Bronchus fibroblast of lung (primary cell): ENCODE results near the gene ANKRD63. TPM values are rescaled to one million over a fixed set of nuclear protein-coding genes. Genes with fewer than 3 reads are reported as not detected.

ENCODE experiments used
- total RNA-seq: library from RNA; depleted of rRNA; stranded (reverse); fragments of >200 nt; gene quantifications from 2 replicates; pipeline ENCODE4 v1.2.3, GENCODE V29; 2015

The ANKRD63 gene
- total RNA-seq = not detected in 2 replicates

DNA sequence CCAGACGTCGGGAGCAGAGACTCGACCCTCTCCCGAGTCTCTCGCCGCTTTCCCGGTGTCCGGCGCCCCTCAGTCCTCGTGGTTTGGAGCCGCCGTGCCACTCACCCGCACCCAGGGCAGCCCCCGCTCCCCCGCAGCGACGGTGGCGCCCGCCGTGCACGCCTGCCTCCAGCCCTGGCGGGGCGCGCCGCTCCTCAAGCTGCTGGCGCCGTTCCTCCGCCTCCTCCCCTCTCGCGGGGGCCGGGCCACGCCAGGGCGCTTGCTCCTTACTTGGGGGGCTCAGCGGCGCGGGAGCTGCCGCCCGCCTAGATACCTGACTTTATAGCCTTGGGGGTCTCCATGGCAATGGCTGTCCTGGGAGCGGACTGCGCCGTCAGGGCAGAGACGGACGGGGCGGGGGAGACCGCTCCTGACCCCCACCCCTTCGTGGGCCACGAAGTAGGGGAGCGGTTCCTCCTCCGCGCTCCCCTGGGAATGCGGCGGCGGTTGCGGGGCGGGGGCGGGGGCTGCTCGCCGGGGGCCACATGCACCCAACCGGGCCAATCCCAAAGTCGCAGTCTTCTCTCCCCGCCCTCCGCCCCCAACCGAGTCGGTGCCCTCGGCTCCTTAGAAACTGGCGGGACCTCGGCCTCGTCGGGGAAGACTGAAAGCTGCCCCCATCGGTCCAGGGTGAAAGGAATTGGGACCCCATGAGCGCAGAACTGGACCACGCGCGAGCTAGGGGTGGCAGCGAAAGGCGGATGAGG, at the start of gene ANKRD63:
TSS of gene ANKRD63 (minus strand) at position 196 of the 746 bp plus-strand sequence. CDS start 478 bp downstream, outside the sequence.

DNA sequence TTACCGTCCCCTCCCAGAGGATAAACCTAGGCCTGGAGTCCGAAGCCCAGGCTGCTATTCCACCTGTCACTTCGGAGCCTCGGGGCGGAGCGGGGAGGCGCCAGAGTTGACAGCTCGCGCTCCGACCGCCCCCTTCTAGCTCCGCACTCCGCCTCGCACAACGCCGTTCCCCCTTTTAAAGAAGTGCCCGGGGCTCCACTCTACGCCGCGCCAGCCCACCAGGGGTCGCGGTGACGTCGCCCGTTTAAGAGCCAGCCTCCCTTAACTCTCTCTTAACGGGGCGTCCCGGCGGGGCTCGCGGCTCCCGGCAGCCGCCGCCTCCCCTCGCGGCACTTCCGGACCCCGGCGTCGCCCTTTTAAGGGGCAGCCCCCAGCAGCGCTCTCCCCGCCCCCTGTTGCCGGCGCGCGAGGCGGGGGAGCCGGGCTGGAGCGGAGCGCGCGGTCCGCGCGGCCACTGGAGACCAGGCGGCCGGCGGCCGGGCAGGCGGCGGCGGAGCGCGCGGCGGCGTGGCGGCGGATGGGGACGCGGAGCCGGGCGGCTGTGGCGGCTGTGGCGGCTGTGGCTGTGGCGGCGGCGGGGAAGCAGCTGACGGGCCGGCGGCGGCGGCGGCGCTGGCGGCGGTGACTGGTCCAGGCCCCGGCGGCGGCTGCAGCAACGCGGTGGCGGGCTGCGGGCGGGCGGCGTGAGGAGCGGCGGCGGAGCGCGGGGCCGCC, 40.5 kb upstream of the ANKRD63 start, which contains the start of gene INAFM2:
TSS of gene INAFM2 (plus strand) at position 454 of the 714 bp plus-strand sequence. CDS start 364 bp downstream, outside the sequence.

DNA sequence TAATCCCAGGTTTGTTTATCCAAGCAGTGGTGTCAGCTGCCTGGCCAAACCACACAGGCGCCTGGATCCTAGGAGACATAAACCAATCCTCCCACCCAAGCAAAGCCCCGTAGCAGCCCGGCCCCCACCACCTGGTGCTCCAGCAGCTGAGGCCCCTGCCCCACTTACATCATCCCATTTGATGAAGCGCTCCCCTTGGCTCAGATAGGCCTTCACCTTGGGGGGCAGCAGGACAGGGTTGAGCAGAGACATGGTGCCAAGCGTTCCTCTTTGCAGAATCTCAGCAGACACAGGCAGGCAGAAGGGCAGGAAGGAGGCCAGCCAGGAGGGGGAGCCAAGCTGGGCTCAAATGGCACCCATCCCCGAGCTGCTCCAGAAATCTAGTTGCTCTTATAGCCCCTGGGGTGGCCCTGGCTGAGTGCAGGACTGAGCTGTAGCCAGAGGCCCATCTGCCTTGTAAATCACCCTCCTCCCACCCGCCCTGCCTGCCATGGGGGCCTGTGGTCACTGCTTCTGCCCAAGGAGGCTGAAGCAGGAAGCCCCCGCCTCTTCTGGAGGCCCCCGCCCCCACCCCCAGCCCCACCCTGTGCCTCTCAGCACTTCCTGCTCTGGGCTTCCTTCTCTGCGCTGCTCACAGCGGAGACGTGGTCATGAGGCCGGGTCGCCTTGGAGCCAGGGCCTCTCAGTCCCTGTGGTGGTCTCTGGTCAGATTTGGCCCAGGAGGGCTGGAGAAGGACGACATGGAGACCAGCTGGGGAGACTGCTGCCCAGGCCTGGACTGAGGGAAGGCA, 24.8 kb upstream of the ANKRD63 start, which contains the start of gene PLCB2:
TSS of gene PLCB2 (minus strand) at position 515 of the 791 bp plus-strand sequence. CDS start at position 252, 263 bp downstream.

GRCh38 chr15:40238532-40239403, 44.1 kb downstream of the ANKRD63 start, which contains the start of gene PAK6:
Gene PAK6 (plus strand): TSS chr15:40239063. CDS start chr15:40264786, 25,723 bp downstream.

Other genes with a start within 250 kb of the ANKRD63 start
- 241 and 248 TPM in 2 replicates for gene SRP14, start 243.9 kb downstream of the ANKRD63 start, total RNA-seq
- 0.17 and 1.6 TPM in 2 replicates for gene BMF, start 174.2 kb downstream of the ANKRD63 start, total RNA-seq
- 34.8 and 35.5 TPM in 2 replicates for gene BUB1B, start 122.0 kb downstream of the ANKRD63 start, total RNA-seq
- gene PAK6, start 44.0 kb downstream of the ANKRD63 start, total RNA-seq = 3.5 TPM in 1 of 2 replicates, not detected in the other
- 0.74 and 2.2 TPM in 2 replicates for gene PLCB2, start 24.9 kb upstream of the ANKRD63 start, total RNA-seq
- gene INAFM2, start 40.6 kb upstream of the ANKRD63 start, total RNA-seq = 4.3 and 4.4 TPM in 2 replicates
- gene CCDC9B, start 57.9 kb upstream of the ANKRD63 start, total RNA-seq = 2.1 and 4.2 TPM in 2 replicates
- not detected in 2 replicates for gene PHGR1, start 68.0 kb upstream of the ANKRD63 start, total RNA-seq
- 0.17 and 0.30 TPM in 2 replicates for gene DISP2, start 75.2 kb upstream of the ANKRD63 start, total RNA-seq
- 77.2 and 82.8 TPM in 2 replicates for gene KNSTRN, start 99.7 kb upstream of the ANKRD63 start, total RNA-seq
- 37.0 and 42.4 TPM in 2 replicates for gene IVD, start 122.7 kb upstream of the ANKRD63 start, total RNA-seq
- 7.1 and 8.0 TPM in 2 replicates for gene BAHD1, start 157.9 kb upstream of the ANKRD63 start, total RNA-seq
- gene CHST14, start 187.9 kb upstream of the ANKRD63 start, total RNA-seq = 17.1 and 19.0 TPM in 2 replicates